Cerebellar cortex (tissue), 1 donor: ENCODE results near the gene ZNRF2.

ENCODE experiments used
- DNase-seq: peaks from one replicate; pipeline ENCODE4 v3.0.0-alpha.2; 2015; ENCODE audit warnings: low spot score

ZNRF2 gene

GRCh38 chr7:30284298-30285066, at the start of gene ZNRF2:
ZNRF2 (plus strand) TSS chr7:30284597; CDS start chr7:30285358, 761 bp downstream.
- DNase-seq: peak; percentile 99

GRCh38 chr7:30237271-30237695, 47.1 kb upstream of the ZNRF2 start:
- DNase-seq: no peak

GRCh38 chr7:30238721-30239441, 45.5 kb upstream of the ZNRF2 start:
- no peak for DNase-seq

GRCh38 chr7:30240106-30240800, 44.1 kb upstream of the ZNRF2 start:
- no peak for DNase-seq

GRCh38 chr7:30241767-30242166, 42.6 kb upstream of the ZNRF2 start:
- DNase-seq: no peak

GRCh38 chr7:30244340-30244739, 40.1 kb upstream of the ZNRF2 start:
- DNase-seq: no peak

- DNase-seq: no peak
Measured at GRCh38 chr7:30245913-30246312, 38.5 kb upstream of the ZNRF2 start.

GRCh38 chr7:30246392-30246791, 38.0 kb upstream of the ZNRF2 start:
- DNase-seq: peak; percentile 79

- no peak for DNase-seq
Measured at GRCh38 chr7:30247541-30248401, 36.6 kb upstream of the ZNRF2 start.

GRCh38 chr7:30249316-30249715, 35.1 kb upstream of the ZNRF2 start:
- no peak for DNase-seq

- no peak for DNase-seq
Measured at GRCh38 chr7:30249986-30250774, 34.2 kb upstream of the ZNRF2 start.

GRCh38 chr7:30251708-30252329, 32.6 kb upstream of the ZNRF2 start:
- no peak for DNase-seq

GRCh38 chr7:30252885-30253795, 31.3 kb upstream of the ZNRF2 start:
- peak; percentile 85 for DNase-seq

- no peak for DNase-seq
Measured at GRCh38 chr7:30253796-30254165, 30.6 kb upstream of the ZNRF2 start.

GRCh38 chr7:30254248-30254647, 30.1 kb upstream of the ZNRF2 start:
- no peak for DNase-seq

- no peak for DNase-seq
Measured at GRCh38 chr7:30254717-30255063, 29.7 kb upstream of the ZNRF2 start.

GRCh38 chr7:30255064-30255769, 29.2 kb upstream of the ZNRF2 start:
- no peak for DNase-seq

- no peak for DNase-seq
Measured at GRCh38 chr7:30256349-30256858, 28.0 kb upstream of the ZNRF2 start.
